H1 (cell line): ENCODE measurements around the gene CTAG2. TPM values are rescaled to one million over a fixed set of nuclear protein-coding genes. Genes with fewer than 3 reads are reported as not detected.
"Not testable (repeated sequence)": the region's sequence is repeated elsewhere in the genome, so short reads cannot be mapped to it uniquely, and the experiment has no call there.

ENCODE experiments used
- CTCF ChIA-PET: fragments of 300-600 bp; sonication (Branson Sonifier 250); formaldehyde crosslinking; loops from one replicate; lab custom pipeline; 2021; ENCODE audit not compliant: partially characterized antibody; lab: Charles Lee
- POLR2A ChIA-PET: fragments of 300-600 bp; sonication (Branson Sonifier 250); formaldehyde crosslinking; loops from one replicate; lab custom pipeline; 2021; ENCODE audit warnings: inconsistent platforms; ENCODE audit not compliant: partially characterized antibody; lab: Charles Lee
- DNase-seq, 2 experiments: peaks; one replicate each; pipeline versions ENCODE4 v3.0.0 to v3.0.0-alpha.2; 2010 to 2022; ENCODE audit warnings: low spot score in 2 of 2, low read depth in 1 of 2, mixed read lengths in 1 of 2
- FAIRE-seq: peaks from 2 replicates; lab custom pipeline; 2011; peaks lifted over from hg19 to GRCh38; lab: Jason Lieb, UNC
- H2AFZ ChIP-seq: 2 replicates; pipeline ENCODE4 v1.8.1; 2012; ENCODE audit warnings: low read length, inconsistent platforms
- H2AK5ac ChIP-seq: 2 replicates; pipeline ENCODE4 v1.6.1; 2013; ENCODE audit warnings: low read depth, low read length
- H2BK120ac ChIP-seq: replicated peaks from 2 replicates; pipeline ENCODE3; 2013; ENCODE audit warnings: low read depth, low read length, inconsistent platforms
- H2BK12ac ChIP-seq: 2 replicates; pipeline ENCODE4 v1.6.1; 2013; ENCODE audit warnings: low read depth, low read length
- H2BK15ac ChIP-seq: 2 replicates; pipeline ENCODE4 v1.6.1; 2013; ENCODE audit warnings: low read length
- H2BK20ac ChIP-seq: 2 replicates; pipeline ENCODE4 v1.6.1; 2013; ENCODE audit warnings: low read length
- H2BK5ac ChIP-seq: 2 replicates; pipeline ENCODE4 v1.6.1; 2013; ENCODE audit warnings: low read depth, low read length
- H3K14ac ChIP-seq: 2 replicates; pipeline ENCODE4 v1.6.1; 2013; ENCODE audit warnings: inconsistent platforms; ENCODE audit not compliant: insufficient read length
- H3K18ac ChIP-seq: 2 replicates; pipeline ENCODE4 v1.6.1; 2013; ENCODE audit warnings: low read length; ENCODE audit errors: extremely low read depth
- H3K23ac ChIP-seq: 2 replicates; pipeline ENCODE4 v1.6.1; 2013; ENCODE audit warnings: inconsistent platforms; ENCODE audit not compliant: insufficient read length
- H3K23me2 ChIP-seq: 2 replicates; pipeline ENCODE4 v1.6.1; 2013; ENCODE audit warnings: low read depth, low read length
- H3K27ac ChIP-seq: 2 replicates; pipeline ENCODE4 v1.6.1; 2011; ENCODE audit warnings: low read depth, low read length, inconsistent platforms
- H3K27me3 ChIP-seq, 4 experiments: replicated peaks in 1 of 4; 1 replicate in 1 of 4; 2 replicates in 3 of 4; pipeline versions ENCODE4 v1.6.1 to v1.8.1; 2011 to 2013; ENCODE audit warnings: low read length in 3 of 4, mild to moderate bottlenecking in 3 of 4, inconsistent platforms in 2 of 4, mixed read lengths in 2 of 4, moderate library complexity in 1 of 4; ENCODE audit not compliant: control insufficient read depth in 3 of 4, insufficient read depth in 3 of 4; ENCODE audit errors: extremely low read depth in 1 of 4
- H3K36me3 ChIP-seq, 4 experiments: 2 replicates each; pipeline versions ENCODE4 v1.6.1 to v1.8.1; 2011 to 2013; ENCODE audit warnings: mild to moderate bottlenecking in 4 of 4, low read length in 3 of 4, moderate library complexity in 2 of 4, control low read depth in 1 of 4, inconsistent platforms in 1 of 4; ENCODE audit not compliant: insufficient read depth in 4 of 4, control insufficient read depth in 2 of 4
- H3K4ac ChIP-seq: replicated peaks from 2 replicates; pipeline ENCODE3; 2013; ENCODE audit warnings: low read length, low read depth, mixed read lengths, inconsistent platforms; ENCODE audit not compliant: insufficient read length
- H3K4me1 ChIP-seq, 4 experiments: replicated peaks in 1 of 4; 1 replicate in 1 of 4; 2 replicates in 3 of 4; pipeline versions ENCODE4 v1.6.1 to v1.8.1; 2011 to 2013; ENCODE audit warnings: low read length in 3 of 4, inconsistent platforms in 2 of 4, mixed read lengths in 1 of 4; ENCODE audit not compliant: insufficient read depth in 4 of 4, control insufficient read depth in 3 of 4
- H3K4me2 ChIP-seq, 2 experiments: 2 replicates each; pipeline versions ENCODE4 v1.6.1 to v1.8.1; 2011 to 2013; ENCODE audit warnings: low read depth in 2 of 2, low read length in 2 of 2, control low read depth in 1 of 2, inconsistent platforms in 1 of 2, mild to moderate bottlenecking in 1 of 2; ENCODE audit not compliant: insufficient read depth in 1 of 2
- H3K4me3 ChIP-seq, 4 experiments: fragments of 200-600, 300-600 bp in 1 of 4; sonication (generic), shearing (Covaris generic), sonication (Bioruptor Twin) in 1 of 4; 2 replicates each; pipeline versions ENCODE4 v1.5.1 to v1.8.1; 2011 to 2016; ENCODE audit warnings: low read length in 4 of 4, low read depth in 3 of 4, control low read depth in 2 of 4, inconsistent platforms in 2 of 4, mild to moderate bottlenecking in 2 of 4, mixed read lengths in 1 of 4, moderate library complexity in 1 of 4; ENCODE audit not compliant: insufficient read depth in 2 of 4; ENCODE audit errors: extremely low read depth in 1 of 4
- H3K56ac ChIP-seq: replicated peaks from 2 replicates; pipeline ENCODE3; 2013; ENCODE audit warnings: low read depth, mild to moderate bottlenecking, mixed read lengths, low read length, inconsistent platforms; ENCODE audit not compliant: insufficient read length
- H3K79me1 ChIP-seq: 2 replicates; pipeline ENCODE4 v1.6.1; 2013; ENCODE audit warnings: low read depth, low read length, control low read depth
- H3K79me2 ChIP-seq, 2 experiments: 2 replicates each; pipeline versions ENCODE4 v1.6.1 to v1.8.1; 2012 to 2013; ENCODE audit warnings: low read length in 2 of 2, mild to moderate bottlenecking in 2 of 2, inconsistent platforms in 1 of 2; ENCODE audit not compliant: insufficient read depth in 2 of 2, control insufficient read depth in 1 of 2
- H3K9ac ChIP-seq, 4 experiments: replicated peaks in 1 of 4; 1 replicate in 1 of 4; 2 replicates in 3 of 4; pipeline versions ENCODE4 v1.6.1 to v1.8.1; 2011 to 2013; ENCODE audit warnings: low read depth in 3 of 4, low read length in 3 of 4, control low read depth in 2 of 4, mild to moderate bottlenecking in 2 of 4, moderate library complexity in 2 of 4, inconsistent platforms in 1 of 4; ENCODE audit errors: extremely low read depth in 1 of 4
- H3K9me3 ChIP-seq, 2 experiments: 2 replicates each; pipeline versions ENCODE4 v1.6.1 to v1.8.1; 2012 to 2013; ENCODE audit warnings: mild to moderate bottlenecking in 2 of 2, moderate library complexity in 2 of 2, control low read depth in 1 of 2, inconsistent platforms in 1 of 2, low read depth in 1 of 2, low read length in 1 of 2, mixed read lengths in 1 of 2; ENCODE audit not compliant: insufficient read depth in 2 of 2
- H4K20me1 ChIP-seq, 2 experiments: replicated peaks in 1 of 2; 2 replicates each; pipeline versions ENCODE3 to v1.8.1; 2011 to 2013; ENCODE audit warnings: inconsistent platforms in 2 of 2, low read length in 2 of 2, mild to moderate bottlenecking in 1 of 2; ENCODE audit not compliant: insufficient read depth in 2 of 2, control insufficient read depth in 1 of 2
- H4K5ac ChIP-seq: 2 replicates; pipeline ENCODE4 v1.6.1; 2013; ENCODE audit warnings: low read length, low read depth, mixed read lengths, inconsistent platforms; ENCODE audit not compliant: insufficient read length
- H4K8ac ChIP-seq: 2 replicates; pipeline ENCODE4 v1.8.0; 2013; ENCODE audit warnings: mild to moderate bottlenecking, moderate library complexity, low read length, inconsistent platforms; ENCODE audit not compliant: insufficient read depth; ENCODE audit errors: extremely low read depth
- H4K91ac ChIP-seq: replicated peaks from 2 replicates; pipeline ENCODE3; 2013; ENCODE audit warnings: low read length, mixed read lengths, inconsistent platforms; ENCODE audit not compliant: insufficient read length
- WGBS, 2 experiments: shearing (Covaris generic) in 1 of 2; methylation state at CpG; one replicate each; pipeline versions ENCODE4 v1.1.6 to v1.1.7; 2013 to 2015; ENCODE audit warnings: low lambda C conversion rate in 2 of 2, mixed read lengths in 2 of 2, inconsistent platforms in 1 of 2, low coverage in 1 of 2, missing lambda C conversion rate in 1 of 2; ENCODE audit not compliant: insufficient replicate concordance in 2 of 2, insufficient coverage in 1 of 2, insufficient read length in 1 of 2; ENCODE audit errors: extremely low coverage in 1 of 2, missing lambda C conversion rate in 1 of 2; 5-methylcytosine and 5-hydroxymethylcytosine counted together
- long read RNA-seq, 2 experiments: library from RNA in 1 of 2; library from capped mRNA in 1 of 2; stranded (forward); transcript quantifications; one replicate each; pipeline ENCODE4 v2.0.0, GENCODE V29; 2021; ENCODE audit warnings: inconsistent platforms in 1 of 2
- polyA minus RNA-seq, 3 experiments: library from RNA; depleted of rRNA, polyadenylated mRNA; stranded (reverse); fragments of >200 nt; gene quantifications; 1 replicate in 2 of 3; 2 replicates in 1 of 3; pipeline ENCODE4 v1.2.3, GENCODE V29; 2011
- polyA plus RNA-seq, 7 experiments: library from polyadenylated mRNA; depleted of rRNA in 3 of 7; stranded (reverse) in 5 of 7; unstranded in 2 of 7; fragments of >200 nt in 5 of 7; fragments of 200-250 nt in 2 of 7; gene quantifications; 1 replicate in 5 of 7; 2 replicates in 1 of 7; 4 replicates in 1 of 7; pipeline versions ENCODE4 v1.2.1 to v1.2.3, GENCODE V29; 2011 to 2013; ENCODE audit warnings: missing spikeins in 2 of 7, mixed read lengths in 2 of 7
- total RNA-seq: library from RNA; stranded (reverse); fragmentation: NEBNext Ultra II Directional; extraction: Animal tissue kit (Norgen Biotek cat#: 25700); gene quantifications from 2 replicates; pipeline ENCODE4 v1.2.1, GENCODE V29; 2021

CTAG2 gene
- not detected in 2 replicates for total RNA-seq
- not detected in 2 replicates for polyA plus RNA-seq (2011; rRNA removed)
- polyA plus RNA-seq (2011; cell fraction: cytosol; rRNA removed) = not detected
- polyA plus RNA-seq (2011; cell fraction: nucleus; rRNA removed) = not detected
- polyA plus RNA-seq (2012, experiment 1 of 2) = not detected in 4 replicates
- polyA plus RNA-seq (2012, experiment 2 of 2) = not detected
- not detected for polyA plus RNA-seq (2013, experiment 1 of 2)
- polyA plus RNA-seq (2013, experiment 2 of 2) = not detected
- not detected in 2 replicates for polyA minus RNA-seq (2011; rRNA and poly(A)+ RNA removed)
- not detected for polyA minus RNA-seq (2011; cell fraction: cytosol; rRNA and poly(A)+ RNA removed)
- polyA minus RNA-seq (2011; cell fraction: nucleus; rRNA and poly(A)+ RNA removed) = not detected
- long read RNA-seq, experiment 1 = 0 reads
- long read RNA-seq, experiment 2 = 0 reads

DNA sequence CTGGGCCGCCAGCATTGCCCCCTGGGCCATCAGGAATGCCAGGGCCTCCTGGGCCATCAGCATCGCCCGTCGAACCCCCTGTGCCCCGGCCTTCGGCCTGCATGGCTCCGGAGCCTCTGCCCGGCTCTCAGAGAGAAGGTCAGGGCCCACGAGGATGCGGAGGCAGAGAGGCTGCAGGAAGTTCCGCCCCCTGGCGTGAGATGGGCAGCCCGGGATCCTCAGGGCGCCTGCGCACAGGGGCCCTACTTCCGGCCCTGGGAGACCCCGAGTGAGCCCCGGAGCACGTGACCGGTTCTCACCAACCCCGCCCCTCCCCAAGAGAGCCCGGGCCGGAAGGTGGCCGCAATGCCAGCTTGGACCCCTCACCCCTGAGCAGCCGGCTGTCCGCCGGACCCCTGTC, at the start of gene CTAG2:
Gene CTAG2, minus strand, starts transcription at position 167 of the 400 bp plus-strand sequence. Its CDS starts 64 bp downstream, at position 103.
- not testable (repeated sequence) for H3K27ac ChIP-seq, H3K18ac ChIP-seq, H3K4me1 ChIP-seq

More for the DNA sequence above, at the start of gene CTAG2:
- H2BK120ac ChIP-seq, H3K23me2 ChIP-seq, H3K9me3 ChIP-seq, H3K27me3 ChIP-seq, H3K4me2 ChIP-seq, FAIRE-seq, H3K4me3 ChIP-seq, H3K79me2 ChIP-seq, H2BK5ac ChIP-seq, H2BK20ac ChIP-seq, H3K56ac ChIP-seq, H2BK12ac ChIP-seq, H4K91ac ChIP-seq, H3K23ac ChIP-seq, H3K79me1 ChIP-seq, H3K36me3 ChIP-seq, H3K9ac ChIP-seq, H2AFZ ChIP-seq, H3K4ac ChIP-seq, DNase-seq, CTCF ChIA-PET, H2AK5ac ChIP-seq, H2BK15ac ChIP-seq, H3K14ac ChIP-seq, POLR2A ChIA-PET, H4K20me1 ChIP-seq, H4K8ac ChIP-seq, H4K5ac ChIP-seq: not testable (repeated sequence)
- WGBS, 2 experiments = no CpG with 5 or more reads among the region's 27 CpGs
